K562 (cell line): ENCODE results near the gene INO80E. TPM values are rescaled to one million over a fixed set of nuclear protein-coding genes. Genes with fewer than 3 reads are reported as not detected.
A peak's percentile ranks its signal among the peaks of the same experiment; 100 is the strongest.

Source experiments
- CCNT2 ChIP-seq: IDR thresholded peaks from 2 replicates; pipeline ENCODE4 v1.6.1; 2011; ENCODE audit warnings: borderline replicate concordance, low read depth, mild to moderate bottlenecking, moderate library complexity, mixed read lengths, low read length; ENCODE audit not compliant: insufficient read length; ENCODE audit errors: extremely low read depth
- CEBPZ ChIP-seq: fragments of 150-350 bp; IDR thresholded peaks from 2 replicates; pipeline ENCODE4 v1.6.1; 2014; ENCODE audit warnings: low read depth, mild to moderate bottlenecking, low read length, borderline replicate concordance
- GATAD2A ChIP-seq: fragments of 450-650 bp; IDR thresholded peaks from 2 replicates; pipeline ENCODE4 v1.6.1; 2017
- HNRNPLL ChIP-seq: fragments of 200-400 bp; formaldehyde crosslinking; IDR thresholded peaks from 2 replicates; pipeline ENCODE4 v1.6.1; 2017; ENCODE audit warnings: low read length, low read depth, mild to moderate bottlenecking; ENCODE audit not compliant: poor library complexity, severe bottlenecking
- MGA ChIP-seq: fragments of 450-650 bp; IDR thresholded peaks from 2 replicates; pipeline ENCODE4 v1.6.1; 2016; ENCODE audit warnings: mild to moderate bottlenecking, moderate library complexity
- NFE2 ChIP-seq: IDR thresholded peaks from 2 replicates; pipeline ENCODE4 v1.6.1; 2014; ENCODE audit warnings: antibody characterized with exemption, low read depth
- THAP12 ChIP-seq: fragments of 250-450 bp; sonication (Bioruptor Pico); IDR thresholded peaks from 2 replicates; pipeline ENCODE4 v1.9.0; 2021; ENCODE audit warnings: mild to moderate bottlenecking, inconsistent platforms
- U2AF1 ChIP-seq: fragments of 200-400 bp; formaldehyde crosslinking; optimal IDR thresholded peaks from 2 replicates; pipeline ENCODE3; 2017; ENCODE audit warnings: mild to moderate bottlenecking, low read depth, low read length, moderate library complexity
- ZNF143 ChIP-seq: sonication (generic); formaldehyde crosslinking; IDR thresholded peaks from 2 replicates; pipeline ENCODE4 v1.9.0; 2022; ENCODE audit warnings: mild to moderate bottlenecking, missing genetic modification reagents
- ZNF316 ChIP-seq: fragments of 450-650 bp; IDR thresholded peaks from 2 replicates; pipeline ENCODE4 v1.6.1; 2016
- polyA plus RNA-seq, 8 experiments: library from polyadenylated mRNA; depleted of rRNA in 4 of 8; stranded (reverse) in 5 of 8; unstranded in 3 of 8; fragments of >200 nt; fragmentation: Nextera tagmentation in 2 of 8; fragmentation: Illumina TruSeq in 1 of 8; extraction: Ambion mirVana in 2 of 8; extraction: Trizol in 1 of 8; gene quantifications; 2 replicates each; pipeline versions ENCODE4 v1.2.1 to v1.2.3, GENCODE V29; 2011 to 2014; ENCODE audit warnings: inconsistent platforms in 1 of 8, missing spikeins in 1 of 8
- total RNA-seq, 7 experiments: library from RNA; depleted of rRNA in 6 of 7; stranded (reverse); fragments of >200 nt in 6 of 7; fragmentation: Illumina TruSeq in 2 of 7; extraction: Trizol in 2 of 7; gene quantifications; 2 replicates each; pipeline versions ENCODE4 v1.2.1 to v1.2.3, GENCODE V29; 2011 to 2021; ENCODE audit warnings: low replicate concordance in 1 of 7

The INO80E gene
- total and polyA plus RNA-seq, 9 of the 15 experiments (the other 6 are each of a cell fraction or from before 2014, with no cell fraction given), result 0.31 to 102 (median 49.3) TPM

GRCh38 chr16:29994600-29995323, 1.3 kb upstream of the INO80E start (continued):
- TF ChIP-seq CEBPZ (no peak), MGA (no peak), THAP12 (CRISPR knock-in tag) (no peak), GATAD2A (no peak), CCNT2 (no peak), NFE2 (no peak), HNRNPLL (peak; percentile 97), ZNF143 (CRISPR knock-in tag) (no peak), ZNF316 (0 out of 2 replicates have a peak, but pooled peaks have one; percentile 3), U2AF1 (no peak)
